ENCODE measurements around the gene EVPL.

DNA sequence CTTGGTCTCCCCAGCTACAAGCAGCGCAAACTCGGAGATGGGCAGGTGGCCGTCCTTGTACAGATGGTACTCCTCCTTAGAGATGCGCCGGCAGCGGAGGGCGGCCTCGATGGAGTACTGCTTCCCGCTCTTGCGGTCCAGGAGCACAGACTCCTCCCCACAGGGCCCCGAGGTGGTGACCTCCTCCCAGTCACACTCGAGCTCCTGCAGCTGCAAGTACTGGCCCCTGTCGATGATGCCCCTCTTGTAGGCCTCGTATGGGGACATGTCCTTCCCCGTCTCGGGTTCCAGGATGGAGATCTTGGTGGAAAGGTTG is 19.3 kb downstream of the EVPL start:
- TF ChIP-seq, protein P1, sequence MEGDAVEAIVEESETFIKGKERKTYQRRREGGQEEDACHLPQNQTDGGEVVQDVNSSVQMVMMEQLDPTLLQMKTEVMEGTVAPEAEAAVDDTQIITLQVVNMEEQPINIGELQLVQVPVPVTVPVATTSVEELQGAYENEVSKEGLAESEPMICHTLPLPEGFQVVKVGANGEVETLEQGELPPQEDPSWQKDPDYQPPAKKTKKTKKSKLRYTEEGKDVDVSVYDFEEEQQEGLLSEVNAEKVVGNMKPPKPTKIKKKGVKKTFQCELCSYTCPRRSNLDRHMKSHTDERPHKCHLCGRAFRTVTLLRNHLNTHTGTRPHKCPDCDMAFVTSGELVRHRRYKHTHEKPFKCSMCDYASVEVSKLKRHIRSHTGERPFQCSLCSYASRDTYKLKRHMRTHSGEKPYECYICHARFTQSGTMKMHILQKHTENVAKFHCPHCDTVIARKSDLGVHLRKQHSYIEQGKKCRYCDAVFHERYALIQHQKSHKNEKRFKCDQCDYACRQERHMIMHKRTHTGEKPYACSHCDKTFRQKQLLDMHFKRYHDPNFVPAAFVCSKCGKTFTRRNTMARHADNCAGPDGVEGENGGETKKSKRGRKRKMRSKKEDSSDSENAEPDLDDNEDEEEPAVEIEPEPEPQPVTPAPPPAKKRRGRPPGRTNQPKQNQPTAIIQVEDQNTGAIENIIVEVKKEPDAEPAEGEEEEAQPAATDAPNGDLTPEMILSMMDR (IDR thresholded peaks at IDR 0.05): no peak
- no peak for TF ChIP-seq POLR2AphosphoS5 (IDR thresholded peaks at IDR 0.05)
